PC-3 (cell line): Measurements from ENCODE around the gene GDPD5. TPM values are rescaled to one million over a fixed set of nuclear protein-coding genes. Genes with fewer than 3 reads are reported as not detected.

Source experiments
- ATAC-seq: fragments of 200-7000 bp; cut with Tn5 transposase; 2 replicates; pipeline ENCODE4 v1.9.1; 2020; ENCODE audit warnings: mild to moderate bottlenecking, moderate library complexity
- BruUV-seq: library from RNA; stranded (reverse); fragments of 400-500 nt; replicated peaks from 2 replicates; lab custom pipeline; 2021; lab: Mats Ljungman, UMichigan
- CTCF ChIA-PET: fragments of 300-600 bp; sonication (Branson Sonifier 250); formaldehyde crosslinking; loops from one replicate; lab custom pipeline; 2022; ENCODE audit warnings: antibody characterized with exemption; lab: Charles Lee
- POLR2A ChIA-PET: fragments of 300-600 bp; sonication (Branson Sonifier 250); formaldehyde crosslinking; loops from one replicate; lab custom pipeline; 2022; ENCODE audit warnings: antibody characterized with exemption; ENCODE audit not compliant: unreplicated experiment; lab: Charles Lee
- DNase-seq: peaks from one replicate; pipeline ENCODE4 v3.0.0-alpha.2; 2015
- H2AFZ ChIP-seq: fragments of 300-600 bp; sonication (generic); 2 replicates; pipeline ENCODE4 v1.6.0; 2016; ENCODE audit warnings: antibody characterized with exemption, low read length
- H3F3A ChIP-seq: fragments of 300-600 bp; sonication (generic); one replicate; pipeline ENCODE4 v1.6.0; 2017; ENCODE audit warnings: antibody characterized with exemption, low read length, control low read depth, mild to moderate bottlenecking; ENCODE audit not compliant: unreplicated experiment
- H3K27ac ChIP-seq: fragments of 300-600 bp; sonication (generic); 2 replicates; pipeline ENCODE4 v1.5.1; 2016; ENCODE audit warnings: mild to moderate bottlenecking, low read length
- H3K27me3 ChIP-seq: fragments of 300-600 bp; sonication (generic); 2 replicates; pipeline ENCODE4 v1.6.1; 2016; ENCODE audit warnings: low read length, mixed read lengths
- H3K36me3 ChIP-seq: fragments of 300-600 bp; sonication (generic); 2 replicates; pipeline ENCODE4 v1.6.1; 2016; ENCODE audit warnings: low read depth, mixed run types, low read length, mixed read lengths
- H3K4me1 ChIP-seq: fragments of 300-600 bp; sonication (generic); 2 replicates; pipeline ENCODE4 v1.5.1; 2016; ENCODE audit warnings: low read length; ENCODE audit not compliant: insufficient read depth
- H3K4me2 ChIP-seq: fragments of 300-600 bp; sonication (generic); 2 replicates; pipeline ENCODE4 v1.6.0; 2016; ENCODE audit warnings: low read length
- H3K4me3 ChIP-seq: fragments of 300-600 bp; sonication (generic); 2 replicates; pipeline ENCODE4 v1.5.1; 2016; ENCODE audit warnings: mild to moderate bottlenecking, low read length, mixed read lengths
- H3K79me2 ChIP-seq: fragments of 300-600 bp; sonication (generic); 2 replicates; pipeline ENCODE4 v1.6.1; 2017; ENCODE audit warnings: low read length, mixed read lengths
- H3K9ac ChIP-seq: fragments of 300-600 bp; sonication (generic); 2 replicates; pipeline ENCODE4 v1.6.0; 2016; ENCODE audit warnings: mild to moderate bottlenecking, low read length
- H3K9me2 ChIP-seq: fragments of 300-600 bp; sonication (generic); replicated peaks from 2 replicates; pipeline ENCODE4 v1.6.1; 2016; ENCODE audit warnings: mixed run types, low read length, mixed read lengths
- H3K9me3 ChIP-seq: fragments of 300-600 bp; sonication (generic); 2 replicates; pipeline ENCODE4 v1.6.1; 2016; ENCODE audit warnings: low read length, mixed read lengths
- H4K20me1 ChIP-seq: fragments of 300-600 bp; sonication (generic); 2 replicates; pipeline ENCODE4 v1.6.1; 2016; ENCODE audit warnings: low read length, mixed read lengths
- CTCF ChIP-seq: fragments of 300-600 bp; sonication (generic); conservative IDR thresholded peaks from 2 replicates; pipeline ENCODE4 v1.5.1; 2017; ENCODE audit warnings: antibody characterized with exemption, low read depth, mild to moderate bottlenecking, low read length
- EZH2 ChIP-seq: fragments of 300-600 bp; sonication (generic); IDR thresholded peaks from one replicate; pipeline ENCODE4 v1.6.1; 2017; ENCODE audit warnings: antibody characterized with exemption, mild to moderate bottlenecking, low read length; ENCODE audit not compliant: unreplicated experiment
- EZH2phosphoT487 ChIP-seq: fragments of 300-600 bp; sonication (generic); IDR thresholded peaks from 2 replicates; pipeline ENCODE4 v1.6.1; 2018; ENCODE audit warnings: mild to moderate bottlenecking, antibody characterized with exemption, low read length, borderline replicate concordance
- intact Hi-C: fragments of 100-400 bp; cut with micrococcal nuclease; formaldehyde crosslinking; loops from 2 replicates; pipeline ENCODE4 v1.9.0; 2023
- total RNA-seq: library from RNA; depleted of rRNA; stranded (reverse); fragments of >200 nt; gene quantifications from 2 replicates; pipeline ENCODE4 v1.2.3, GENCODE V29; 2014

The GDPD5 gene
- total RNA-seq, 1 experiment from 2014 or later, result 21.4 TPM

- Histone ChIP-seq H3K4me3 (peak overlapping the region; percentile 90), H3F3A (peaks cover 32% of the 10 kb centered on the region), H3K27ac (0 out of 2 replicates have a peak overlapping the region, but pooled peaks have one; percentile 2), H3K79me2 (peaks cover 84% of the 10 kb centered on the region), H3K27me3 (no peaks in the 10 kb centered on the region), H3K4me1 (peaks cover 54% of the 10 kb centered on the region), H3K9me2 (no peaks in the 10 kb centered on the region), H4K20me1 (peaks cover 80% of the 10 kb centered on the region), H2AFZ (no peak overlapping the region), H3K9ac (no peak overlapping the region), H3K36me3 (peaks cover 77% of the 10 kb centered on the region), H3K9me3 (no peaks in the 10 kb centered on the region), H3K4me2 (peak overlapping the region; percentile 89)
- ATAC-seq (no peak), DNase-seq (no peak)
- ChIA-PET CTCF (no interaction called here), POLR2A (no interaction called here)
- no TSS peak for BruUV-seq
- TF ChIP-seq EZH2phosphoT487 (no peak), EZH2 (no peak)
- intact Hi-C loops, result no loop called here
Measured at GRCh38 chr11:75403037-75403436, 122.7 kb downstream of the GDPD5 start.

- Histone ChIP-seq H2AFZ (no peak overlapping the region), H3K27me3 (no peaks in the 10 kb centered on the region), H3K4me2 (peak overlapping the region; percentile 89), H3K79me2 (peaks cover 80% of the 10 kb centered on the region), H3K4me1 (peaks cover 54% of the 10 kb centered on the region), H4K20me1 (peaks cover 74% of the 10 kb centered on the region), H3F3A (peaks cover 32% of the 10 kb centered on the region), H3K9ac (no peak overlapping the region), H3K9me3 (no peaks in the 10 kb centered on the region), H3K36me3 (peaks cover 72% of the 10 kb centered on the region), H3K4me3 (peak overlapping the region; percentile 90), H3K9me2 (no peaks in the 10 kb centered on the region), H3K27ac (no peak overlapping the region)
- BruUV-seq, result no TSS peak
- POLR2A ChIA-PET, result no interaction called here
- ATAC-seq (no peak), DNase-seq (no peak)
- intact Hi-C loops, result no loop called here
- CTCF ChIA-PET, result no interaction called here
- peak; percentile 32; the same call in 1 of the 2 replicates for TF ChIP-seq CTCF
- no peak for TF ChIP-seq EZH2
Measured at GRCh38 chr11:75402002-75402773, 123.6 kb downstream of the GDPD5 start.

- ChIA-PET CTCF (interaction anchor here (1.0 to 1.3 kb wide), 2 partner anchors 12 to 195 kb away, joined by 3 to 6 read pairs; no protein-coding TSS in a partner anchor), POLR2A (interaction anchor here (0.6 kb wide), 2 partner anchors 13 to 33 kb away, joined by 3 read pairs; no protein-coding TSS in a partner anchor)
- intact Hi-C loops, result no loop called here
- ATAC-seq (peak; percentile 11; the same call in 1 of the 2 replicates), DNase-seq (peak; percentile 35)
- Histone ChIP-seq H3K27ac (peak overlapping the region; percentile 55), H3K4me2 (peak overlapping the region; percentile 89), H3K4me3 (peak overlapping the region; percentile 90), H3F3A (peaks cover 18% of the 10 kb centered on the region), H3K9me3 (no peaks in the 10 kb centered on the region), H3K36me3 (peaks cover 55% of the 10 kb centered on the region), H2AFZ (no peak overlapping the region), H4K20me1 (peaks cover 56% of the 10 kb centered on the region), H3K4me1 (peaks cover 42% of the 10 kb centered on the region), H3K9ac (peak overlapping the region; percentile 96), H3K27me3 (no peaks in the 10 kb centered on the region), H3K79me2 (peaks cover 61% of the 10 kb centered on the region), H3K9me2 (no peaks in the 10 kb centered on the region)
- BruUV-seq, result TSS peak; percentile 80
- TF ChIP-seq EZH2phosphoT487, result no peak
- TF ChIP-seq CTCF, result no peak
- no peak for TF ChIP-seq EZH2
Measured at GRCh38 chr11:75400146-75400865, 125.4 kb downstream of the GDPD5 start.
